ENCODE measurements around the gene ZNF296. TPM values are rescaled to one million over a fixed set of nuclear protein-coding genes. Genes with fewer than 3 reads are reported as not detected.

Gene ZNF296
- polyA plus RNA-seq, 1 donor (not counting 4 experiments of a cell fraction or from before 2014, with no cell fraction given): 0.25 TPM

- FAIRE-seq: no peak
These were observed 53.2 kb downstream of the ZNF296 start for GRCh38 chr19:45023048-45023447.

GRCh38 chr19:45021971-45022370 lies 54.3 kb downstream of the ZNF296 start:
- Histone ChIP-seq H3K4me2 (ENCODE audit: control insufficient read depth, extremely low read depth, insufficient read depth, low read depth, low read length) (no peak overlapping the region), H3K9me3 (ENCODE audit: control insufficient read depth, low read depth, low read length) (no peaks in the 10 kb centered on the region), H3K27ac (ENCODE audit: control insufficient read depth, insufficient read depth, low read length) (no peak overlapping the region), H3K4me1 (ENCODE audit: control insufficient read depth, extremely low read depth, insufficient read depth, low read length) (no peaks in the 10 kb centered on the region), H3K9me1 (ENCODE audit: control insufficient read depth, extremely low read depth, insufficient read depth, low read length) (no peaks in the 10 kb centered on the region), H4K20me1 (ENCODE audit: control insufficient read depth, extremely low read depth, insufficient read depth, low read length) (no peaks in the 10 kb centered on the region), H3K27me3 (ENCODE audit: control insufficient read depth, extremely low read depth, insufficient read depth, low read length) (no peaks in the 10 kb centered on the region), H3K9ac (ENCODE audit: control insufficient read depth, extremely low read depth, insufficient read depth, low read length) (no peak overlapping the region), H2AFZ (ENCODE audit: control insufficient read depth, low read length) (no peak overlapping the region), H3K4me3 (ENCODE audit: control insufficient read depth in 2 of 3, extremely low read depth in 1 of 3, insufficient read depth in 2 of 3, low read depth in 1 of 3, low read length in 3 of 3) (no peak overlapping the region), H3K36me3 (ENCODE audit: control insufficient read depth in 2 of 2, extremely low read depth in 1 of 2, insufficient read depth in 2 of 2, low read length in 2 of 2) (peaks cover 2 to 3% of the 10 kb centered on the region in 2 experiments), H3K79me2 (ENCODE audit: control insufficient read depth, insufficient read depth, low read length) (no peaks in the 10 kb centered on the region)
- no peak for TF ChIP-seq CTCF (optimal IDR thresholded peaks at IDR 0.05 in 1 of 3, IDR thresholded peaks at IDR 0.05 in 1 of 3, conservative IDR thresholded peaks at IDR 0.05 in 1 of 3; ENCODE audit: extremely low read depth in 1 of 3, insufficient read depth in 2 of 3, low read length in 3 of 3)
- TF ChIP-seq EZH2 (IDR thresholded peaks at IDR 0.05; ENCODE audit: low read length): no peak
- DNase-seq (ENCODE audit: low read depth, low spot score): no peak
- no peak for FAIRE-seq
- dilution Hi-C loops (cut with MboI; ENCODE audit: extremely low pct_ligation_motif_present, low sequenced_read_pairs): no loop called here

More at GRCh38 chr19:45023048-45023447, 53.2 kb downstream of the ZNF296 start:
- Histone ChIP-seq H4K20me1 (ENCODE audit: control insufficient read depth, extremely low read depth, insufficient read depth, low read length) (no peaks in the 10 kb centered on the region), H3K9ac (ENCODE audit: control insufficient read depth, extremely low read depth, insufficient read depth, low read length) (no peak overlapping the region), H3K4me2 (ENCODE audit: control insufficient read depth, extremely low read depth, insufficient read depth, low read depth, low read length) (no peak overlapping the region), H3K27me3 (ENCODE audit: control insufficient read depth, extremely low read depth, insufficient read depth, low read length) (no peaks in the 10 kb centered on the region), H3K36me3 (ENCODE audit: control insufficient read depth in 2 of 2, extremely low read depth in 1 of 2, insufficient read depth in 2 of 2, low read length in 2 of 2) (peaks cover 2 to 3% of the 10 kb centered on the region in 2 experiments), H3K4me1 (ENCODE audit: control insufficient read depth, extremely low read depth, insufficient read depth, low read length) (no peaks in the 10 kb centered on the region), H3K9me1 (ENCODE audit: control insufficient read depth, extremely low read depth, insufficient read depth, low read length) (no peaks in the 10 kb centered on the region), H3K79me2 (ENCODE audit: control insufficient read depth, insufficient read depth, low read length) (no peaks in the 10 kb centered on the region), H3K4me3 (ENCODE audit: control insufficient read depth in 2 of 3, extremely low read depth in 1 of 3, insufficient read depth in 2 of 3, low read depth in 1 of 3, low read length in 3 of 3) (no peak overlapping the region), H3K27ac (ENCODE audit: control insufficient read depth, insufficient read depth, low read length) (no peak overlapping the region), H3K9me3 (ENCODE audit: control insufficient read depth, low read depth, low read length) (no peaks in the 10 kb centered on the region), H2AFZ (ENCODE audit: control insufficient read depth, low read length) (no peak overlapping the region)
- no peak for TF ChIP-seq EZH2 (IDR thresholded peaks at IDR 0.05; ENCODE audit: low read length)
- TF ChIP-seq CTCF (optimal IDR thresholded peaks at IDR 0.05 in 1 of 3, IDR thresholded peaks at IDR 0.05 in 1 of 3, conservative IDR thresholded peaks at IDR 0.05 in 1 of 3; ENCODE audit: extremely low read depth in 1 of 3, insufficient read depth in 2 of 3, low read length in 3 of 3): no peak
- no peak for DNase-seq (ENCODE audit: low read depth, low spot score)
- dilution Hi-C loops (cut with MboI; ENCODE audit: extremely low pct_ligation_motif_present, low sequenced_read_pairs): no loop called here

Small RNAs within 50 kb of the gene (small RNA-seq; reads per million reads assigned to genes)
- 0 reads per million in 3 experiments for gene RNU6-611P (ENCODE audit: insufficient read length in 3 of 3, low read depth in 3 of 3, low replicate concordance in 1 of 3)

Other genes starting within 250 kb of the ZNF296 start
- gene NECTIN2, start 230.2 kb downstream of the ZNF296 start, polyA plus RNA-seq: 26.8 to 38.9 TPM (median 29.8 TPM) in 3 replicates
- gene TOMM40, start 185.2 kb downstream of the ZNF296 start, polyA plus RNA-seq: 46.9 to 92.1 TPM (median 56.0 TPM) in 3 replicates
- gene APOE, start 170.7 kb downstream of the ZNF296 start, polyA plus RNA-seq: 27.9 to 217 TPM (median 30.2 TPM) in 3 replicates
- gene APOC1, start 161.9 kb downstream of the ZNF296 start, polyA plus RNA-seq: 0.40 to 0.79 TPM (median 0.65 TPM) in 3 replicates
- gene APOC4, start 134.2 kb downstream of the ZNF296 start, polyA plus RNA-seq: not detected in 3 replicates
- not detected in 3 replicates for gene APOC2, start 130.4 kb downstream of the ZNF296 start, polyA plus RNA-seq
- 44.6 to 74.6 TPM (median 47.1 TPM) in 3 replicates for gene CLPTM1, start 121.1 kb downstream of the ZNF296 start, polyA plus RNA-seq
- gene RELB, start 75.0 kb downstream of the ZNF296 start, polyA plus RNA-seq: 3.6 to 7.3 TPM (median 4.5 TPM) in 3 replicates
- 15.7 to 21.4 TPM (median 19.7 TPM) in 3 replicates for gene CLASRP, start 37.4 kb downstream of the ZNF296 start, polyA plus RNA-seq
- gene GEMIN7, start 2.8 kb upstream of the ZNF296 start, polyA plus RNA-seq: 23.1 to 30.1 TPM (median 23.7 TPM) in 3 replicates
- gene PPP1R37, start 16.7 kb upstream of the ZNF296 start, polyA plus RNA-seq: 8.6 to 15.2 TPM (median 10.2 TPM) in 3 replicates
- gene NKPD1, start 84.5 kb upstream of the ZNF296 start, polyA plus RNA-seq: 0.20 to 1.2 TPM (median 0.37 TPM) in 3 replicates
- 4.7 to 7.9 TPM (median 7.1 TPM) in 3 replicates for gene TRAPPC6A, start 101.8 kb upstream of the ZNF296 start, polyA plus RNA-seq
- gene BLOC1S3, start 102.3 kb upstream of the ZNF296 start, polyA plus RNA-seq: 5.1 to 8.3 TPM (median 6.9 TPM) in 3 replicates
- gene EXOC3L2, start 168.9 kb upstream of the ZNF296 start, polyA plus RNA-seq: 0.08 to 0.28 TPM (median 0.09 TPM) in 3 replicates
- 16.9 to 38.0 TPM (median 19.7 TPM) in 3 replicates for gene MARK4, start 174.8 kb upstream of the ZNF296 start, polyA plus RNA-seq
- gene CKM, start 246.4 kb upstream of the ZNF296 start, polyA plus RNA-seq: 0.03 TPM in 1 of 3 replicates, not detected in the others

Measured in keratinocyte (primary cell).